BJ (cell line): ENCODE measurements around the gene C2orf68. TPM values are rescaled to one million over a fixed set of nuclear protein-coding genes. Genes with fewer than 3 reads are reported as not detected.

Experiments
- CTCF ChIA-PET: fragments of 350-600 bp; formaldehyde crosslinking; extraction: SDS; loops from one replicate; lab custom pipeline; 2021; ENCODE audit warnings: antibody characterized with exemption, inconsistent platforms; lab: Yijun Ruan, JAX
- POLR2A ChIA-PET: fragments of 300-600 bp; sonication (Branson Sonifier 250); formaldehyde crosslinking; extraction: SDS; loops from one replicate; lab custom pipeline; 2021; ENCODE audit warnings: antibody characterized with exemption; lab: Charles Lee
- DNase-seq: peaks from one replicate; pipeline ENCODE4 v3.0.0-alpha.2; 2011; ENCODE audit warnings: low read depth
- H3K27me3 ChIP-seq: 2 replicates; pipeline ENCODE4 v1.6.0; 2011; ENCODE audit warnings: low read length; ENCODE audit not compliant: control insufficient read depth, insufficient read depth
- H3K36me3 ChIP-seq: 2 replicates; pipeline ENCODE4 v1.5.1; 2011; ENCODE audit warnings: low read length; ENCODE audit not compliant: control insufficient read depth, insufficient read depth
- H3K4me3 ChIP-seq: 2 replicates; pipeline ENCODE4 v1.5.1; 2011; ENCODE audit warnings: low read depth, mild to moderate bottlenecking, control low read depth, low read length
- CTCF ChIP-seq: IDR thresholded peaks from 2 replicates; pipeline ENCODE4 v1.5.1; 2011; ENCODE audit warnings: low read depth, mild to moderate bottlenecking, control low read depth, inconsistent platforms, low read length, moderate library complexity; ENCODE audit not compliant: insufficient read depth
- polyA plus RNA-seq: library from polyadenylated mRNA; depleted of rRNA; stranded (reverse); fragments of >200 nt; gene quantifications from 2 replicates; pipeline ENCODE4 v1.2.3, GENCODE V29; 2011

The C2orf68 gene
- polyA plus RNA-seq, 1 experiment, result 16.4 TPM

- POLR2A ChIA-PET, result no interaction called here
These were observed 31.7 kb downstream of the C2orf68 start for GRCh38 chr2:85580206-85580605.

GRCh38 chr2:85579266-85579935 lies 32.5 kb downstream of the C2orf68 start:
- ChIA-PET POLR2A (no interaction called here), CTCF (interaction anchor here (1.1 kb wide), 1 partner anchor 8 kb away, joined by 3 read pairs; no protein-coding TSS in a partner anchor)
- Histone ChIP-seq H3K27me3 (no peaks in the 10 kb centered on the region), H3K36me3 (no peaks in the 10 kb centered on the region), H3K4me3 (no peak overlapping the region)
- no peak for TF ChIP-seq CTCF
- no peak for DNase-seq

More at GRCh38 chr2:85580206-85580605, 31.7 kb downstream of the C2orf68 start:
- no peak for TF ChIP-seq CTCF
- no peak for DNase-seq
- H3K4me3 ChIP-seq, result no peak overlapping the region
- CTCF ChIA-PET, result no interaction called here
- H3K27me3 ChIP-seq, result no peaks in the 10 kb centered on the region
- H3K36me3 ChIP-seq, result no peaks in the 10 kb centered on the region

- POLR2A ChIA-PET, result no interaction called here
- no peak overlapping the region for H3K4me3 ChIP-seq
- H3K27me3 ChIP-seq, result no peaks in the 10 kb centered on the region
- CTCF ChIA-PET, result interaction anchor here (0.6 to 1.1 kb wide), 2 partner anchors 9 to 27 kb away, joined by 3 read pairs; no protein-coding TSS in a partner anchor
- TF ChIP-seq CTCF, result no peak
- no peaks in the 10 kb centered on the region for H3K36me3 ChIP-seq
- no peak for DNase-seq
These were observed 33.4 kb downstream of the C2orf68 start for GRCh38 chr2:85578243-85579180.

DNA sequence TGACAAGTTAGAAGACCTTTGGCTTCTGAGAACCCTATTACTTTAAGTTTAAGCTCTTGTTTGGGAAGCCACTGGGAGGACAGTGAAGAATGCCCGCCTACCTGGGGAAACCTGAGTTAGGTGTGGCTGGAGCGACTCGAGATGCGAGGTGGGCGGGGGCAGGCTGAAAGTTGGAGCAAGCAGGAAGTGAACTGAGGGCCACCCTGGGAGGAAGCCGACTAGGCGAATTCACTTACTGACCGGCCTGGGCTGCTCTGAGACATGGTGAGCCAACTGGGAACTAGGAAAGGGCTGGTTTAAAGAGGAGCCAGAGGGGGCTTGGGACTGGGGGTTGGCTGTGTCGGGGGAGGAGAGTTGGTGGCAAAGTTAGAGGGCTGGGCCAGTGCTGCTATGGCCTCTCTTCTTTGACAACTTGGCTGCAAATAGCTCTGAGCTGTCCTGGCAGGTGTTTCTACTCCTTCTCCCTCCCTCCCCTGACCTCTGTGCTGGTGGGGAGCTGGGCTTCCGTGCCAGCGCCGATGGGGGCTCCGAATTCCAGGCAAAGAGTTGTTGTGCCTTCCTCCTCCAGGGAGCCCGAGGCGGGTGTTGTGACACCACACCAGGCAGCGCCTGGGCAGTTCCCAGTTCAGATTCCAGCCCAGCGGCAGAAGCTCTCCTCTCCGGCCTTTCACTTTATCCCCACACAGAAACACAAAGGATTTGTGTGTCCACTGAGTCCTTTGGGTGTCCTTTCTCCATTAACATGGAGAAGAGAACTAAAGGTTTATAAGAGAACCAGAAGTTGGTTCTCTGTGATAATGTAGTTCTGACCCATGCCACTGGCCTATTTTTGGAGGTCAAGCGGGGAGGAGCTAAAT lies 34.3 kb downstream of the C2orf68 start, which contains the start of gene VAMP8:
Gene VAMP8 (plus strand): TSS at position 201 of the 857 bp plus-strand sequence. CDS start 61 bp downstream, at position 262.
- no peak for DNase-seq
- H3K4me3 ChIP-seq, result no peak within 1 kb of the TSS
- peaks cover 2% of the 10 kb centered on the region; the same call in 1 of the 2 replicates for H3K27me3 ChIP-seq
- POLR2A ChIA-PET, result no interaction called here
- H3K36me3 ChIP-seq, result no peaks in the 10 kb centered on the region
- TF ChIP-seq CTCF, result no peak
- CTCF ChIA-PET, result no interaction called here
